GM10248 (cell line): ENCODE measurements around the gene SDS.

Experiments
- CTCF ChIA-PET: fragments of 300-600 bp; sonication (Branson Sonifier 250); formaldehyde crosslinking; extraction: SDS; loops from one replicate; lab custom pipeline; 2021; ENCODE audit warnings: antibody characterized with exemption; lab: Yijun Ruan, JAX
- POLR2A ChIA-PET: fragments of 350-650 bp; sonication (Branson Sonifier 250); formaldehyde crosslinking; extraction: SDS; loops from one replicate; lab custom pipeline; 2020; ENCODE audit warnings: antibody characterized with exemption; lab: Yijun Ruan, JAX
- DNase-seq: peaks from one replicate; pipeline ENCODE4 v3.0.0; 2012; ENCODE audit errors: extremely low spot score
- CTCF ChIP-seq: IDR thresholded peaks from 2 replicates; pipeline ENCODE4 v1.5.1; 2012; ENCODE audit warnings: mild to moderate bottlenecking, low read depth; ENCODE audit errors: extremely low read depth, missing control alignments, control extremely low read depth

Gene SDS

GRCh38 chr12:113347107-113347506, 56.6 kb downstream of the SDS start:
- DNase-seq: no peak
- ChIA-PET POLR2A (no interaction called here), CTCF (no interaction called here)
- TF ChIP-seq CTCF: no peak

GRCh38 chr12:113346353-113346752, 57.3 kb downstream of the SDS start:
- TF ChIP-seq CTCF: no peak
- POLR2A ChIA-PET: no interaction called here
- no peak for DNase-seq
- CTCF ChIA-PET: no interaction called here

- ChIA-PET POLR2A (interaction anchor here (0.7 kb wide), 1 partner anchor 466 kb away, joined by 3 read pairs; no protein-coding TSS in a partner anchor), CTCF (no interaction called here)
These were observed 58.4 kb downstream of the SDS start for GRCh38 chr12:113345318-113345717.

More at GRCh38 chr12:113345318-113345717, 58.4 kb downstream of the SDS start:
- no peak for DNase-seq
- no peak for TF ChIP-seq CTCF
